Measurements from ENCODE around the gene RXRA.

DNA sequence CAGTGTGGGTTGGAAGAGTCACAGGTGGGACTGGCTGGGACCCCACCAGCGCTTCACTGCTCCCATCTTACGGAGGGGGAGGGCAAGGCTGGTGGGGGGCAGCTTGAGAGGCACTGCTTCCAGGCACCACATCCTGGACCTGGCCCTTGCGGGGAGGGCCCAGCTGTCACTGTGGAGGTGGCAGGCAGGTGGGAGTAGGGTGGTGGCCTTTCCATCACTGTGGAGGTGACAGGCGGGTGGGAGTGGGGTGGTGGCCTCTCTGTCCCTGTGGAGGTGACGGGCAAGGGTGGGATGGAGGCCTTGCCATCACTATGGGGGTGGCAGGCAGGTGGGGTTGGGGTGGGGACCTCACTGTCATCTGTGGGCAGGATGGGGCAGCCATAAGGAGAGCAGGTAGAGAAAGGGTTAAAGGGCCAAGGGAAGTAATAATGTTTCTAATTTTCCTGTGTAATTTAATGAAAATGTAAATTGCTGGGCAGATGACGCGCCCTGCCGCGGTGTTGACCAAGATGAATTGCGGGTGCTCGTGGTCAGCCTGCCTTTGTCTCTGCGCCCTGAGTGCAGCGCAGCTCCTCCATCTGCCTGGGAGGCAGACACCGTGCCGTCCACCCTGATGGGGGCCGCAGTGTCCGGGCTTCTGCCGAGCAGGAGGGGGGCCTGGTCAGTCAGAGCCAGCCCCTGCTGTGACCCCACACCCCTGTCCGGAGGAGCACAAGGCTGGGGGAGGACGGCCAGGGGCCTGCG is 20.8 kb downstream of the RXRA start:
- TF ChIP-seq EZH2 (IDR thresholded peaks at IDR 0.05; ENCODE audit: borderline replicate concordance, insufficient read depth, low read depth, low read length, poor library complexity, severe bottlenecking): no peak
- TF ChIP-seq, protein P1, sequence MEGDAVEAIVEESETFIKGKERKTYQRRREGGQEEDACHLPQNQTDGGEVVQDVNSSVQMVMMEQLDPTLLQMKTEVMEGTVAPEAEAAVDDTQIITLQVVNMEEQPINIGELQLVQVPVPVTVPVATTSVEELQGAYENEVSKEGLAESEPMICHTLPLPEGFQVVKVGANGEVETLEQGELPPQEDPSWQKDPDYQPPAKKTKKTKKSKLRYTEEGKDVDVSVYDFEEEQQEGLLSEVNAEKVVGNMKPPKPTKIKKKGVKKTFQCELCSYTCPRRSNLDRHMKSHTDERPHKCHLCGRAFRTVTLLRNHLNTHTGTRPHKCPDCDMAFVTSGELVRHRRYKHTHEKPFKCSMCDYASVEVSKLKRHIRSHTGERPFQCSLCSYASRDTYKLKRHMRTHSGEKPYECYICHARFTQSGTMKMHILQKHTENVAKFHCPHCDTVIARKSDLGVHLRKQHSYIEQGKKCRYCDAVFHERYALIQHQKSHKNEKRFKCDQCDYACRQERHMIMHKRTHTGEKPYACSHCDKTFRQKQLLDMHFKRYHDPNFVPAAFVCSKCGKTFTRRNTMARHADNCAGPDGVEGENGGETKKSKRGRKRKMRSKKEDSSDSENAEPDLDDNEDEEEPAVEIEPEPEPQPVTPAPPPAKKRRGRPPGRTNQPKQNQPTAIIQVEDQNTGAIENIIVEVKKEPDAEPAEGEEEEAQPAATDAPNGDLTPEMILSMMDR (IDR thresholded peaks at IDR 0.05): no peak
